DMS153 treated with DMSO at 0.1 percent for 48 hours (cell line): Measurements from ENCODE around the gene USP10.
"Not testable (repeated sequence)": the region's sequence is repeated elsewhere in the genome, so short reads cannot be mapped to it uniquely, and the experiment has no call there.

ENCODE experiments used
- DNase-seq: peaks from one replicate; lab custom pipeline; 2025; ENCODE audit not compliant: unreplicated experiment; lab: John Stamatoyannopoulos, UW

USP10 gene

DNA sequence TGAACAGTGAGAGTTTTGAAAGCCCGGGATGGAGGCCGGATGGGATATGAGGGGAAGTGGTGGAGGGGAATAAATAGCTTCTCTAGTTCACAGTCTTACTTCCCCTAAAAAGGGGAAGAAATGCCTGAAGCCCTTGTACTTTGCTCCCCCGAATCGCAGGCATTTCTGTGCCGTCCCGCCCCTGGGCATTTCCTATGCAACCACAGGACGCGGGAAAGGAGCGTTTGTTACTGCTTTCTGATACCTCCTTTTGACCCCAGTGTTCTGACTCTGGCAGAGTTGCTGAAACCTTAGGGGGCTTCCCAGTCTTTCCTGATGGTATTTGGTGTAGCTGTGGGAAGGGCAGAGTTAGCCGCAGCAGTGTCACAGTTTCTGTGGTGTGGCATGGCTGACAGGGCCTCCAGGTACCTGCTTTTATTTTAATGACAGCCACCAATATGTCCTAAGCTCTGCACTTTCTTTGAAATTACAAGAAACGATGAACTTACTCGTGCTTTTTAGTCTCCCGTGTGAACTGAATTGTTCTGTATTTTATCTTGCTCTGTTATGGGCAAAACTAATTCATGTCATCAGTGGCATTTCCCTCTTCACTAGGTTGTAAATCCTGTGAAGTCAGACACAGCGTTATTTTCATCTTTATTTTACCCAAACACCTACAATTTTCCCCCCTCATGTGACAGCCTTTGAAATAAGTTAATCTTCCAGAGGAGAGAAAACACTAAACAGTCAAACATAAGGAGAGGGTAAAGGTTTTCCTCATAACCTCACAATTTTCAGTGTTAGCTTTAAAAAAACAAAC is 27.1 kb downstream of the USP10 start:
- DNase-seq, result no peak

- DNase-seq, result no peak
Measured at GRCh38 chr16:84728853-84729424, 29.1 kb downstream of the USP10 start.

GRCh38 chr16:84729716-84730320 is 30.0 kb downstream of the USP10 start:
- DNase-seq, result no peak

- DNase-seq, result peak; percentile 57
Measured at GRCh38 chr16:84730406-84731106, 30.8 kb downstream of the USP10 start.

GRCh38 chr16:84732332-84732673 is 32.5 kb downstream of the USP10 start:
- not testable (repeated sequence) for DNase-seq

DNA sequence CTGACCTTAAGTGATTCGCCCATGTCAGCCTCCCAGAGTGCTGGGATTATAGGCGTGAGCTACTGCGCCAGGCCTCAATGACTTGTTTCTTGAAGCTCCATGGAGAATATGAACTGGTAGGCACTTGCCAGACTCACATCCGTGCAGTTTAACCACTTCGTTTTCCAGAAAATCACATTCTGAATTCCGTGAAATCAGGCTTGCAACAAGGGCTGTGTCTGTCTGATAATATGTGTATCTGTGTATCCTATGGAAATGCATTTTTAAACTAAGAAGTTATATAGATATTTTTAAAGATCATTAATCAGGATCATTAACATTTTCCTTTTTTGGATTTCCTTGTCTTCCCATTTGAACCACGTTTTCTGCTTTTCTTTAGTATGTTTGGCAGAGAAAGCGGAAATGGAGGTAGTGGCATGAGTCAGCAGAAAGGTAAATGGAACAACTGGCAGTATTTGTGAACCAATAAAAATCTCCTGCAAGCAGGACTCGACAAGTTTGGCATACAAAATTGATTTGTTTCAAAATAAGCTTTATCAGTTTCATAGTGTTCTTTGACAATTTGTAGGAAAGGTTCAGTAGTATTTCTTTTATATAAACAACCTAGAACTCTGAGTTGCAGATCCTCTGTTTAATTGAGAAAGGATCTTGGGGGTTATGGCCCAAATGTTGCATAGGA is 33.0 kb downstream of the USP10 start:
- DNase-seq, result peak; percentile 83

DNA sequence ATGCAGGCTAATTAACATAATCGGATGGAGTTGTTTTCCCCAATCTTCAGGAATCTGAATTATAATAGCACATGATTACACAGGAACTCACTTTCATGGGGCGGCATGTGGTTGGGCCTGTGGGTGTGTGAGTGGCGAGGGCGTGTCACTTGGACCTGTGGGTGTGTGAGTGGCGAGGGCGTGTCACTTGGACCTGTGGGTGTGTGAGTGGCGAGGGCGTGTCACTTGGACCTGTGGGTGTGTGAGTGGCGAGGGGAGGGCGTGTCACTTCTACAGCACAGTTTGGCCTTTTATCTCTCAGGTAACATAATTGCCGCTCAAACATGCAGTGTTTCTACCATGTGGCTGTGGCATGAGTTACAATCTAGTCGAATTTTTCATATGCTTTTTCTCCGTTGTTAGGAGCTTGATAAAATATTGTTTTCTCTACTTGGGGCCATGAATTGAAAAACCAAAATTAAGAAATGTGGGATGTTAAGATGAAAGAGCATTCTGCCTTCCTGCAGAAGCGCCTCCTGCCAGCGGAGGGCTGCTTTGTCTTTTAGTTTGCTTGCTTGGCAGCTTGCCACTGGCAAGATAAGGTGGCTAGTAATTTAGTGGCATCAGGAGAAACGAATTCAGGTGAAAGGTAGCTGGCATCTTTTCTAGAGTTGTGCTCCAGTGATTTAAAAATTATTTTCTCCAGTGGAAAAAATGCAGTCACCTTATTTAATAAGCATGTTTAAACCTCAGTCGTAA is 36.2 kb downstream of the USP10 start:
- DNase-seq, result peak; percentile 82

DNA sequence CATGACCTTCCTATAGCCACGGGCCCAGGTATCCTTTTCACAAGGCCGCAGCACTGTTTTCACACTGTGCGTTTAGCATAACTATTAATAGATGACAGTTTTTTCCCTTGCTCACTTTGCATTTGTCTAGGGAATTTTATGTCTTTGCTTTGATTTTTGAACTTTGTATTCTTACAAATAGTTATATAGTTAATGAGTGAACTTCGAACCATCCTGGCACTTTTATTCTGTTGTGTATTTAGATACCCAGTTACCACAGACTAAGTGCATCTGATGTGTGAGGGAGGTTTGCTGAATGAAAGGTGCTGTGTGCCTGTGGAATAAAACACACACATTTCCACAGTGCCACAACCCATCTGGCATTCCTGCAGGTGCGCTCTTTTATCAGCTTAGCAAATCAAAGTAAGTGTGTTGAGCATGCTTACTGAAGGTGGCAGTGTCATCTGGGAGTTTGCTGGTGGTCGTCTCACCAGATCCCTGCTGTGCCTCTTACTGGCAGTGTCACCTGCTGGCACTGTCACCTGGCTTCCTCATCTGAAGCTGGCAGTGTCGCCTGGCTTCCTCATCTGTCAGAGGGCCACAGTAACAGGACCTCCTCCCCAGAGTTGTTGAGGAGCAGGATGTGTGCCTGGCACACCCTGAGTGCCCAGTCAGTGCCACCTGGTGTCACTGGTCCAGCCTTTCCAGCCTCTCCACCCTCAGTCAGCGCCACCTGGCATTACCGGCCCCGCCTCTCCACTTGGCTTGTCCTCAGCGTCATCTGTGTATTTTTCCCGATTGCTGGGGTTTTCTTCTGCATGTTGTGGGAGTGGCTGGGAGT is 37.6 kb downstream of the USP10 start:
- peak; percentile 65 for DNase-seq

GRCh38 chr16:84738255-84739038 is 38.6 kb downstream of the USP10 start:
- peak; percentile 47 for DNase-seq

- no peak for DNase-seq
Measured at GRCh38 chr16:84739349-84740124, 39.7 kb downstream of the USP10 start.

GRCh38 chr16:84740596-84741116 is 40.9 kb downstream of the USP10 start:
- no peak for DNase-seq

GRCh38 chr16:84741340-84741830 is 41.6 kb downstream of the USP10 start:
- DNase-seq, result no peak

DNA sequence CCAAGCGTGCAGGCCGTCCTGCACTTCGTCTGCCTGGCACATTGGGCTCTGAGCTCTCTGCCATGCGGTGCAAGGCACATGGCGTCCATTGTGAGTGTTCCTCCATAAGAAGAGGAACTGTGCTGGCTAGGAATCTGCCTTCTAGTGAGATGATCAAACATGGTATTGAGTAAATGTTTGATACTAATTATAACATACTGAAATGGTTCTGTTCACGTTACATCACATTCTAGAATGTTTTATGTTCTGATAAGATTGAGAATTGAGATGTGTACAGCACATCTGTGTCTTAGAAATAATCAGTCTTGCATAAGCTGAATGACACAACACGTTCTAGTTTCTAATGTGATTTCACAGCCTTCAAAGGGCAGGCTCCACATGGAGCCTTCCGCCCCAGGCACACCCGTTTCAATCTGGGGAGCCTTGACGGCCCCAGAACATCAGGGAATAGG is 42.9 kb downstream of the USP10 start:
- DNase-seq, result no peak

DNA sequence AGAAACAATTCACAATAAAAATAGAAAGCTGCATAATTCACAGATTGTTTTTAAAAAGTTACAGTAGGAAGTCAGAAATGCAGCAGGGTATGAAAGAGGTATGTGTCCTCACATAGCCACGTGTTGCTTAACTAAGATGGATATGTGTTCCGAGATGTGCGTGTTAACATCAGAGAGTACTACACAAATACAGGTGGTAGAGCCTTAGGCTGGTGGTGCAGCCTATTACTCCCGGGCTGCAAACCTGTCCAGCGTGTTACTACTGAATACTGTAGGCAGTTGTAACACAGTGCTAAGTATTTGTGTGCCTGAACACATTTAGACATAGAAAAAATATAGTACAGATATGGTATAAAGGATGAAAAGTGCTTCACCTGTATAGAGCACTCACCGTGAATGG is 46.4 kb downstream of the USP10 start:
- DNase-seq, result no peak

- no peak for DNase-seq
Measured at GRCh38 chr16:84746875-84747274, 47.1 kb downstream of the USP10 start.

DNA sequence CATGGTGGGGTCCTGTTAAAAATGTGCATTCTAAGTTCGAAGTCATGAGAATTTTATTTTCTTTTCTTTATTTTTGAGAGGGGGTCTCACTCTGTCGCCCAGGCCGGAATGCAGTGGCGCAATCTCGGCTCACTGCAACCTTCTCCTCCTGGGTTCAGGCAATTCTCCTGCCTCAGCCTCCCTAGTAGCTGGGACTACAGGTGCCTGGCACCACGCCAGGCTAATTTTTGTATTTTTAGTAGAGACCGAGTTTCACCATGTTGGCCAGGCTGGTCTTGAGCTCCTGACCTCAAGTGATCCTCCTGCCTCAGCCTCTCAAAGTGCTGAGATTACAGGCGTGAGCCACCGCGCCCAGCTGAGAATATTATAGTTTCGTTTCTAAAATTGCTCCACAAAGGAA is 48.4 kb downstream of the USP10 start:
- DNase-seq, result not testable (repeated sequence)

DNA sequence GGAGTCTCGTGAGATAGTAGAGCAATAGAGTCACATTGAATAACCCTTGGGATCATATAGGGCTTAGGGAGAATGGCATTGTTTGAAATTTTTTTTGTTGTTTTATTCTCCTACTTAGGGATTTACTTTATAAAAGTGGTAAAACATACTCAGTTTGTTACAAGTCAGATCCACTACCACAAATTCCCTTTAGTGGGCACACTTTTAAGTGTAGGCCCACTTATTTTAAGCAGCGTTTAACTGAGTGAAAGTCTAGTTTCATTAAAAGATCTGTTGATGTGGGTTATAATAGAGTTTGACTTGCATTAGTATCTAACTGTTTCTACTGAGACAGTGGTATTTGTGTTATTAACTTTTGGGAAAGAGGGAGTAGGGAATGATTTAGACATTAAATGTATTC is 49.3 kb downstream of the USP10 start:
- DNase-seq, result no peak

GRCh38 chr16:84749815-84750214 is 50.0 kb downstream of the USP10 start:
- no peak for DNase-seq
